Measurements from ENCODE around the gene NXN. TPM values are rescaled to one million over a fixed set of nuclear protein-coding genes. Genes with fewer than 3 reads are reported as not detected.
"Not testable (repeated sequence)": the region's sequence is repeated elsewhere in the genome, so short reads cannot be mapped to it uniquely, and the experiment has no call there.

Gene NXN
- total RNA-seq, 1 experiment from 2014 or later, result 20.8 TPM

- Histone ChIP-seq H3K9ac (ENCODE audit: low read length) (no peak overlapping the region), H3K27me3 (ENCODE audit: low read length) (no peaks in the 10 kb centered on the region), H3K4me3 (ENCODE audit: low read length) (no peak overlapping the region), H3K4me2 (ENCODE audit: low read length) (peak overlapping the region; percentile 68), H4K20me1 (ENCODE audit: low read length) (peaks cover 3% of the 10 kb centered on the region; the same call in 1 of the 2 replicates), H3F3A (ENCODE audit: low read length, unreplicated experiment) (no peaks in the 10 kb centered on the region), H2AFZ (ENCODE audit: low read length) (no peak overlapping the region), H3K36me3 (ENCODE audit: low read depth, low read length) (no peaks in the 10 kb centered on the region), H3K79me2 (ENCODE audit: low read length) (no peaks in the 10 kb centered on the region), H3K9me2 (replicated peaks; ENCODE audit: low read length) (no peaks in the 10 kb centered on the region), H3K9me3 (ENCODE audit: low read length) (no peaks in the 10 kb centered on the region), H3K4me1 (ENCODE audit: insufficient read depth, low read length) (peaks cover 43% of the 10 kb centered on the region), H3K27ac (ENCODE audit: low read length) (no peak overlapping the region)
- ChIA-PET POLR2A (ENCODE audit: unreplicated experiment) (no interaction called here), CTCF (interaction anchor here (0.7 kb wide), 1 partner anchor 45 kb away, joined by 4 read pairs; no protein-coding TSS in a partner anchor)
- no TSS peak for BruUV-seq (replicated peaks)
- ATAC-seq (peak; percentile 60), DNase-seq (peak; percentile 77)
- no peak for TF ChIP-seq CTCF (conservative IDR thresholded peaks at IDR 0.05; ENCODE audit: low read depth, low read length)
- no peak for TF ChIP-seq EZH2phosphoT487 (IDR thresholded peaks at IDR 0.05; ENCODE audit: borderline replicate concordance, low read length)
- TF ChIP-seq EZH2 (IDR thresholded peaks at IDR 0.05; ENCODE audit: low read length, unreplicated experiment), result no peak
- intact Hi-C loops (cut with micrococcal nuclease), result loop anchor here (10.0 kb wide), 1 partner anchor 50 kb away; the partner anchor contains the start of gene NXN
These were observed 54.7 kb downstream of the NXN start for GRCh38 chr17:924711-925475.

DNA sequence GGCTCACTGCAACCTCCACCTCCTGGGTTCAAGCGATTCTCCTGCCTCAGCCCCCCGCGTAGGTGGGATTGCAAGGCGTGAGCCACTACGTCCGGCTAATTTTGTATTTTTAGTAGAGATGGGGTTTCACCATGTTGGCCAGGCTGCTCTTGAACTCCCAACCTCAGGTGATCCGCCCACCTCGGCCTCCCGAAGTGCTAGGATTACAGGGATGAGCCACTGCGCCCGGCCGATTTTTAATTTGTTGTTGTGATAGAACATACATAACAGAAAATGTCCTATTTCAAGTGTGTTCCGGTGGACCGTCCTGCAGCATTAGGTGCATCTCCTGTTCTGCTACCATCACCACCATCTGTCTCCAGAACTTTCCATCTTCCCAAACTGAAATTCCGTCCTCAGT is 55.3 kb downstream of the NXN start:
- intact Hi-C loops (cut with micrococcal nuclease), result loop anchor here (10.0 kb wide), 1 partner anchor 50 kb away; the partner anchor contains the start of gene NXN
- H2AFZ ChIP-seq (ENCODE audit: low read length); H3K9ac ChIP-seq (ENCODE audit: low read length); H3K9me2 ChIP-seq (replicated peaks; ENCODE audit: low read length); H3K4me3 ChIP-seq (ENCODE audit: low read length); DNase-seq; H3K9me3 ChIP-seq (ENCODE audit: low read length); ATAC-seq; H3F3A ChIP-seq (ENCODE audit: low read length, unreplicated experiment); H3K79me2 ChIP-seq (ENCODE audit: low read length); BruUV-seq (replicated peaks); POLR2A ChIA-PET (ENCODE audit: unreplicated experiment); CTCF ChIA-PET; H4K20me1 ChIP-seq (ENCODE audit: low read length); H3K36me3 ChIP-seq (ENCODE audit: low read depth, low read length); H3K27ac ChIP-seq (ENCODE audit: low read length); H3K27me3 ChIP-seq (ENCODE audit: low read length): not testable (repeated sequence)
- H3K4me1 ChIP-seq (ENCODE audit: insufficient read depth, low read length), result peaks cover 39% of the 10 kb centered on the region
- H3K4me2 ChIP-seq (ENCODE audit: low read length), result peak overlapping the region; percentile 68

- BruUV-seq (replicated peaks), result no TSS peak
- no peak overlapping the region for H3K9ac ChIP-seq (ENCODE audit: low read length)
- H3K4me3 ChIP-seq (ENCODE audit: low read length), result no peak overlapping the region
- H3F3A ChIP-seq (ENCODE audit: low read length, unreplicated experiment), result no peaks in the 10 kb centered on the region
- peaks cover 3% of the 10 kb centered on the region; the same call in 1 of the 2 replicates for H4K20me1 ChIP-seq (ENCODE audit: low read length)
- H3K27me3 ChIP-seq (ENCODE audit: low read length), result no peaks in the 10 kb centered on the region
- H3K4me1 ChIP-seq (ENCODE audit: insufficient read depth, low read length), result peaks cover 32% of the 10 kb centered on the region
- H3K4me2 ChIP-seq (ENCODE audit: low read length), result no peak overlapping the region
- no peaks in the 10 kb centered on the region for H3K9me2 ChIP-seq (replicated peaks; ENCODE audit: low read length)
- TF ChIP-seq EZH2 (IDR thresholded peaks at IDR 0.05; ENCODE audit: low read length, unreplicated experiment), result no peak
- no peak for TF ChIP-seq EZH2phosphoT487 (IDR thresholded peaks at IDR 0.05; ENCODE audit: borderline replicate concordance, low read length)
- TF ChIP-seq CTCF (conservative IDR thresholded peaks at IDR 0.05; ENCODE audit: low read depth, low read length), result no peak
- DNase-seq, result no peak
- no peak overlapping the region for H3K27ac ChIP-seq (ENCODE audit: low read length)
- H2AFZ ChIP-seq (ENCODE audit: low read length), result no peak overlapping the region
- ATAC-seq, result no peak
- no peaks in the 10 kb centered on the region for H3K36me3 ChIP-seq (ENCODE audit: low read depth, low read length)
- H3K9me3 ChIP-seq (ENCODE audit: low read length), result no peaks in the 10 kb centered on the region
- ChIA-PET CTCF (no interaction called here), POLR2A (ENCODE audit: unreplicated experiment) (no interaction called here)
- H3K79me2 ChIP-seq (ENCODE audit: low read length), result no peaks in the 10 kb centered on the region
- intact Hi-C loops (cut with micrococcal nuclease), result loop anchor here (10.0 kb wide), 1 partner anchor 51 kb away; the partner anchor contains the start of gene NXN
These were observed 55.9 kb downstream of the NXN start for GRCh38 chr17:923633-924032.
